RPMI7951 (cell line): Measurements from ENCODE around the gene PTGES3L. TPM values are rescaled to one million over a fixed set of nuclear protein-coding genes. Genes with fewer than 3 reads are reported as not detected.

ENCODE experiments used
- DNase-seq: peaks from one replicate; pipeline ENCODE4 v3.0.0-alpha.2; 2012; ENCODE audit warnings: low read depth
- total RNA-seq: library from RNA; depleted of rRNA; stranded (reverse); fragments of >200 nt; shearing (Covaris generic); gene quantifications from 2 replicates; pipeline ENCODE4 v1.2.3, GENCODE V29; 2014; rRNA removed

The PTGES3L gene
- total RNA-seq: 2.0 and 2.3 TPM in 2 replicates

DNA sequence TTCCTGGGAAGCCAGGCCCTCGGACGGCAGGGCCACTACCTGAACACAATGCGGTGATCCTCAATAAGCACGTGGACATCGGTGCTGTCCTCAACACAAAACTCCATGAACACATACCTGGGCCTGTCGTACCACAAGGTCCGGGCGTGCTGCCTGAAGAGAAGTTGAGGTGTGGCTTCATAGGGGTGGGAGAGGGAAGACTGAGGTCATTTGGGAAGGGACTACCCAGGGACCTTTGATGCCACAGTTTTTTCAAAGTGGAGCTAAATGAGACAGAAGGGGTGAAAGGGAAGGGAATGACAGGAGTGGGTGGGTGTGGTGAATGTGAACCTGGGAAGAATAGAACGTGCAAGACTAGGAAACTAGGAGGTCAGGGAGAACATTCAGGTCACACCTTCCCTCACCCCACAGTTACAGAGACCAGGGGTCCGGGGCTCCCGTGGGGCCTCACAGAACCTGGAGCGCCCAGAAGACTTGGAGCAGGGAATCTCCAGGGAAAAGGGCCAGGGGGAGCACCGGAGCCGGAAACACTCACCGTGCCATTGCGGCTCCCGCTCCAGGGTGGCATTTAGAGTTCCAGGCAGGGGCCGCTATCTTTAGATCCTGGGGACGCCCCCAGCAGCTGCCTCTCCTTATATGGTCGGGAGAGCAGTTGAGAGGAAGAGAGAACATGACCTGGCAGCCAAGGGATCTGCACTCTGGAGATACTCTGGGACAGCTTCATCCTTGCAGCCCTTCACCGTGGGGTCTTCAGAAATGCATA lies at the start of gene PTGES3L:
Gene PTGES3L, minus strand, starts transcription at position 570 of the 763 bp plus-strand sequence. Its CDS starts 27 bp downstream, at position 543.
- DNase-seq: peak; percentile 79

DNA sequence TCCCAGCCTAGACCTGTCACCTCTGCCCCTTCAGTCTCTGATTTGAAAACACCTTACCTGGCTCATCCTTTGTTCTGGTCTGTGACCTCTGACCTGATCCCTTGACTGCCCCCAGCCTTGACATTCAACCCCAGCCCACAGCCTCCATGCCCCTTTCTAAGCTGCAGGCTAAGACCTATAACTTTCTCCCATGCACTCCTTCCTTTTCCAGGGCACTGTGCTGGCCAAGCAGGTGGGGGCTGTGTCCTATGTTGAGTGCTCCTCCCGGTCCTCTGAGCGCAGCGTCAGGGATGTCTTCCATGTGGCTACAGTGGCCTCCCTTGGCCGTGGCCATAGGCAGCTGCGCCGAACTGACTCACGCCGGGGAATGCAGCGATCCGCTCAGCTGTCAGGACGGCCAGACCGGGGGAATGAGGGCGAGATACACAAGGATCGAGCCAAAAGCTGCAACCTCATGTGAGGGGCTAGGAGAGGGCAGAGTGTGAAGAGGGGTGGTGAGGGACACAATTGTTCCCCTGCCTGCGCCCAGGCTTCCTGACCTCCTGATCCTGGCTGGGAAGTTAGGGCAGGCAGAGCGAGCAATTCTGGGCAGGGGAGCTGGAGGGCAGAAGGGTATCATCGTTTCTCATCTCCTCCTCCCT lies 48.5 kb upstream of the PTGES3L start:
- DNase-seq: no peak

- DNase-seq: no peak
Measured at GRCh38 chr17:43027091-43028032, 47.5 kb upstream of the PTGES3L start.

DNA sequence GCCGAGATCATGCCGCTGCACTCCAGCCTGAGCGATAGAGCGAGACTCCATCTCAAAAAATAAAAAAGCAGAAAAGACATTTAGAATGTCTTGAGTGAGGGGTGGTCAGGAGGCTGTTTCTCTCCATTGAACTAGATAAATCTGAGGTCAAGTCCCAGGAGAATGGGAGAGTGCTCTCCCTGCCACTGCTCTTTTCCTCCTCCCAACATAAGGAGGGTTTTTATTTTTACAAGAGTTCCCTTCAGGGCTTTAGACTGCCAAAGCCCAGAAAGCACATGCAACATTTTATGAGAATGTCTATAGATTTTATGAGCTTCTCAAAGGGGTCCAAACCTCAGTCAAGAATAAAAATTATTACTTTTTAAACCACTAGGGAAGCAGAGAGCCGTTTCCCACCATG lies 46.7 kb upstream of the PTGES3L start:
- DNase-seq: no peak

DNA sequence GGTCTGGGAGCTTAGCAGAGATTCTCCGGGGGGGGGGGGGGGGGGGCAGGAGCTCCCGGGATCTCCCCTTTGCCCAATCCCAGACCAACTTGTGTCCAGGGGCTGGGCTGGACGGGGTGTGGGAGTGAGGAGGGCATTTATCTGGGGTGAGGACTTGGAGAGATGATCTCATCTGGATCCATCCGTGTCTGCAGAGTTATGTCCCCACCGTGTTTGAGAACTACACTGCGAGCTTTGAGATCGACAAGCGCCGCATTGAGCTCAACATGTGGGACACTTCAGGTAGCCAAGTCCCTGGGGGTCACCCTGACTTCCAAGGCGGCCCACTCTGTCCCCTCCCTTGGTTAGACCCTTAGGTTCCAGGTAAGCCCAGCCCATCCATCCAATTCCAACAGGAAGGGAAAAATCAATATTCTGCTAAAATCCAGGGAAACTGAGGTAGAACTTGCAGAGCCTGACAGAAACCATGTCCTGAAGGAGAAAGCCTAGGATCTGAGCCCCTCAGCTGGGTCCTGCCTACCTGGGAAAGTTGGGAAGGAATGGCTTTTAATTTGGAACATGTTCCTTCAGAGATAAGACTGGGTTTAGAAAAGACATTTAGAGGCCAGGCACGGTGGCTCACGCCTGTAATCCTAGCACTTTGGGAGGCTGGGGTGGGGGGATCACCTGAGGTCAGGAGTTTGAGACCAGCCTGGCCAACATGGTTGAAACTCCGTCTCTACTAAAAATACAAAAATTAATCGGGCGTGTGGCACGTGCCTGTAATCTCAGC lies 46.1 kb upstream of the PTGES3L start:
- no peak for DNase-seq

GRCh38 chr17:43025290-43025657 lies 45.4 kb upstream of the PTGES3L start:
- DNase-seq: no peak

DNA sequence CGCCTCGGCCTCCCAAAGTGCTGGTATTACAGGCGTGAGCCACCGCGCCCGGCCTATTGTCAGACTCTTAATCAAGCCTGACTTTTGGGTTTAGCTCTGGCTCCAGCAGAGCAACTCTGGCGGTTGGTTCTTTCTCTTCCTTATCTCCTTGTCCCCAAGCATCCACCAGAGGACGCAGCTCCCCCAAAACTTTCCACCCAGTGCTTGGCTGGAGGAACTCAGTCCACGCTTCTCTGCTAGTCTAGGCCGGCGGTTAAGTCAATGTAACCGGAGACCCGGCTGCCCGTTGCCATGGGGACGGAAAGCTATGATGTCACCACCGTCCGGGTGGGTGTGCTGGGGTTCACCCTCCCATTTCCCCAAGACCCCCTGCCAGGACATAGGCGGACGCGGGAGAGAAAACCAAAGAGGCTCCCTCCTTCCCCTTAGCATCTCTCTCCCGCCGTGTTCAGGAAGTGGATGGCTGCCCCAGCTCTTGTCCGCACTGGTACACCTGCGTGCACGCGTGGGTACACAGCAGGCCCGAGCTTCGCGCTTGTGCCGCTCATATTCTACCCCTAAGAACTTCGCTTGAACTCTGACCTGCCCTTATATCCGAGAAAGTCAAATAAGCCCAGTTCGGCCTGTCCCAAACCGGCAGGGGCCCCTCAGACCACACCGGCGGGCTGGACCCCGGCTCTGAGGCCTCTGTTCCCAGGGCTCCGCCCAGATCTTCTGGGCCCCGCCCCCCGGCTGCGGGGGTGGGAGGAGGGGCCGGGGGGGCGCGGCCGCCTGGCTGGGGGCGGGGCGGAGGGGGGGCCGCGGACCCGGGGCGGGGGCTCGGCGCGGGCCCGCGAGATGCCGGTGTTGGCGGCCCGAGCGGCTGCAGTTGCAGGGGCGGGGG lies 44.8 kb upstream of the PTGES3L start, which contains the start of gene RND2:
Gene RND2, plus strand, starts transcription at position 825 of the 883 bp plus-strand sequence. CDS start 117 bp downstream, outside the sequence.
- DNase-seq: peak; percentile 84

DNA sequence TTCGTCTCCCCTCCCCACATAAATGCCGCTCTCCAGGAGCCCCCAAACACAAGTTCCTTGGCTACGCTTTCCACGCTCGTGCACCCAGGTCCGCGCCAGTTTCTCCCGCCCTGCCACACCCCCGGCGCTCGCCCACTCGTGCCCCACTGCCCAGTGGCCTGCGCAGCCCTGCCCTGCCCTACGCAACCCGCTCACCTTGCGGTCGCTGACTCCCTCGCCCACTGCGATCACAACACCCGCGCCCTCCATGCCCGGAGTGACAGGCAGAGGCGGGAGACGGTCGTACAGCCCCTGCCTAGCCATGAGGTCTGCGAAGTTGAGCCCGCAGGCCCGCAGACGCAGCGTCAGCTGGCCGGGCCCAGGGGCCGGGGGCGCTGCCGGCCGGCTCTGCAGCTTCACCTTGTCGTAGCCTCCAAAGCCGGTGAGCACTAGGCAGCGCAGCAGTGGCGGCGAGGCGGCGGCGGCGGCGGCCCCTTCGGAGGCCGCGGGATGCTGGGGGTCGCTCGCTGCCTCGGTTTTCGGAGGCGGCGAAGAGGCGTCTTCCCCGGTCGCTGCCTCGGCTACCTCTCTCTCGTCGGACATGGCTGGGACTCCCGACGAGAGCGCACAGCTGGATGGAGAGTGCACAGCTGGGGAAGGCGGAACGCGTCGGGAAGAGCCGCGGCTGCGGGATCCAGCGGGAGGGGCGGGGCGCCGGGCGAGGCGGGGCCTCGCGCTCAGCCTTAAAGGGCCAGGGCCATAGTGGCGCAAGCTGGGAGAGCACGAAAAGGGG lies 42.0 kb upstream of the PTGES3L start, which contains the start of gene VAT1:
Gene VAT1, minus strand, starts transcription at position 645 of the 772 bp plus-strand sequence. Its CDS starts 63 bp downstream, at position 582.
- DNase-seq: peak; percentile 73

DNA sequence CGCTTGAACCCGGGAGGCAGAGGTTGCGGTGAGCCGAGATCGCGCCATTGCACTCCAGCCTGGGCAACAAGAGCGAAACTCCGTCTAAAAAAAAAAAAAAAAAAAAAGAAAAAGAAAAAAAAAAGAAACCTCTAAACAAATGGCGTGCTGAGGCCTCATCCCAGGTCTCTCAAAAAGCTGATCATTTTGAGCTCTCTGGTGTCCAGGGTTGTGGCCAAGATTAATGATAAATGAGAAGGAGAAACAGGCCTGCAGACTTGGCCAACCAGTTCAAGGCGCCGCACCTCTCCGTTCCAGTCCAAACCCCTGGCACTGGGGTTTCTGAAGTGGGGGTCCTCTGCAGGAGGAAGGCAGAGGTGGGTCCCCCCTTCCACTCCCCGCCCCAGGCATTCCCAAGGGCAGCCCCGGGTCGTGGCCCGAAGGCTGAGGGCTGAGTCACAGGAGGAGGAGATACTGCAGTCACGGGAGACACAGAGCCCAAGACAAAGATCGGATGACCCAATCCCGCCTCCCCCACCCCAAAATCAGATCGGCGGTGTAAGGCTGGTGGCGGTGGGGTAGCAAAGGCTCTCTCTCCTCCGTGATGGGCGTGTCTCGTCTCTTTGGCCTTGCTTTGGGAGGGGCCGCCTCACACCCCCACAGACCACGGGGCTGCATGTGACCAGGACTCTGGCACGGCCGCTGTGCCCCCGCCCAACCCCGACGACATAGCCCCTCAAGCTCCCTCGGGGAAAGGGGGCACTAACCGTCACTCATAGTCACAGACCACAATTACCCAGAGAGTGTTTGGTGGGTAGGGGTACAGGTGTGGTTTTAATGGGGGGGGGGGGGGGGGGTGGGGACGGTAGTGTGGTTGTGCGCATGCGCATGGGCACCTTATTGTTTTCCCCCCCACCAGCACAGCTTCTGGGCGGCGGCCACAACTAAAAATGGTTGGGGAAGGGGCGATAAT lies 41.2 kb upstream of the PTGES3L start:
- DNase-seq: peak; percentile 76

DNA sequence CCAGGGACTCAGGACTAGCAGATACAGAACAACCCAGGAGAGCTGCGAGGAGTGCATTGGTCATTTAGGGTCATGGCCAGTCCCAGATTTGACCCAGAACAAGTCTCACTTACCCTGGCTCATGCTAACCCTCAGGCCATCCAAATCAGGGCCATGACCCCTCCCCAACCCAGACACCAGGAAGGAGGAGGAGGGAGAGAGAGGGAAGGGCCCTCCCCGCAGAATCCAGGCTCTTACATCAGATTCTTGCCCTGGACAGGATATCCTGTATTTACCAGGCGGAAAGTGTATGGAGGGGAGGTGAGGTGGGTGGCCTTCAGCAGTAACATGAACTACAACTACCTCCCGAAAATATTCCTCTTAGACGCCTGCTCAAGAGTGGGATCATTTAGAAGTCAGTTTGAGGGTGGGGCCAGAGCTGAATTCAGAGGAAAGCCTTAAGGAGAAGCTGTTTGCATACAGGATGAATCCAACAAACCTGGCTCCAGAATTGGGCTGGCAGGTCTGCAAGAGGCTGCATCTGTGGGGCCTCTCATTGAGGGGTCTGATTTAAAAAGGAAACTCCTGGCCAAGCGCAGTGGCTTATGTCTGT lies 40.2 kb upstream of the PTGES3L start:
- no peak for DNase-seq

- DNase-seq: no peak
Measured at GRCh38 chr17:43019418-43019817, 39.5 kb upstream of the PTGES3L start.

GRCh38 chr17:43018932-43019331 lies 39.1 kb upstream of the PTGES3L start:
- DNase-seq: no peak

GRCh38 chr17:43018008-43018853 lies 38.4 kb upstream of the PTGES3L start:
- DNase-seq: no peak

- DNase-seq: no peak
Measured at GRCh38 chr17:43016216-43016615, 36.3 kb upstream of the PTGES3L start.

- DNase-seq: no peak
Measured at GRCh38 chr17:43015579-43015978, 35.7 kb upstream of the PTGES3L start.

- DNase-seq: no peak
Measured at GRCh38 chr17:43014649-43015542, 35.0 kb upstream of the PTGES3L start.
